B cell (primary cell): ENCODE results near the gene RTN4RL2. TPM values are rescaled to one million over a fixed set of nuclear protein-coding genes. Genes with fewer than 3 reads are reported as not detected.
A peak's percentile ranks its signal among the peaks of the same experiment; 100 is the strongest.

Source experiments
- ATAC-seq: fragments of 200-7000 bp; cut with Tn5 transposase; one replicate; pipeline ENCODE4 v1.10.0; 2021; ENCODE audit warnings: low read depth, mild to moderate bottlenecking, moderate number of reproducible peaks, moderate library complexity
- CTCF ChIA-PET: fragments of 350-600 bp; sonication (Branson Sonifier 250); formaldehyde crosslinking; loops from one replicate; lab custom pipeline; 2021; ENCODE audit warnings: antibody characterized with exemption, inconsistent platforms; lab: Charles Lee
- POLR2A ChIA-PET: fragments of 350-600 bp; sonication (Branson Sonifier 250); formaldehyde crosslinking; loops from one replicate; lab custom pipeline; 2021; ENCODE audit warnings: antibody characterized with exemption; lab: Charles Lee
- DNase-seq: peaks from one replicate; pipeline ENCODE4 v3.0.0; 2013
- H2AFZ ChIP-seq: 2 replicates; pipeline ENCODE4 v1.6.1; 2012; ENCODE audit warnings: mild to moderate bottlenecking, low read depth, low read length; ENCODE audit not compliant: insufficient read depth, poor library complexity, severe bottlenecking
- H3K27ac ChIP-seq, 2 donors: 1 replicate in 1 of 2; 2 replicates in 1 of 2; pipeline ENCODE4 v1.5.1; 2012 to 2013; ENCODE audit warnings: low read length in 2 of 2, mild to moderate bottlenecking in 2 of 2, moderate library complexity in 1 of 2
- H3K27me3 ChIP-seq, 4 experiments: fragments of 200-600 bp in 1 of 4; sonication (generic) in 1 of 4; replicated peaks in 1 of 4; 1 replicate in 2 of 4; 2 replicates in 2 of 4; pipeline versions ENCODE4 v1.6.1 to v1.7.0; 2013 to 2016; ENCODE audit warnings: low read length in 3 of 4, mild to moderate bottlenecking in 2 of 4, mixed read lengths in 1 of 4, moderate library complexity in 1 of 4; ENCODE audit not compliant: insufficient read depth in 4 of 4, control insufficient read depth in 3 of 4; ENCODE audit errors: control extremely low read depth in 1 of 4
- H3K36me3 ChIP-seq, 2 experiments: replicated peaks in 1 of 2; 1 replicate in 1 of 2; 2 replicates in 1 of 2; pipeline versions ENCODE4 v1.6.1 to v1.7.1; 2013; ENCODE audit warnings: low read length in 1 of 2; ENCODE audit not compliant: insufficient read depth in 2 of 2, control insufficient read depth in 1 of 2; ENCODE audit errors: control extremely low read depth in 1 of 2, extremely low read depth in 1 of 2
- H3K4me1 ChIP-seq, 2 donors: fragments of 200-600 bp in 1 of 2; sonication (generic) in 1 of 2; 1 replicate in 1 of 2; 2 replicates in 1 of 2; pipeline versions ENCODE4 v1.5.1 to v1.6.1; 2013 to 2017; ENCODE audit warnings: low read length in 2 of 2; ENCODE audit not compliant: control insufficient read depth in 2 of 2, insufficient read depth in 2 of 2
- H3K4me2 ChIP-seq: replicated peaks from 2 replicates; pipeline ENCODE3; 2012; ENCODE audit warnings: mild to moderate bottlenecking, low read depth, low read length; ENCODE audit not compliant: poor library complexity, severe bottlenecking
- H3K4me3 ChIP-seq, 5 experiments: fragments of 200-600 bp in 1 of 5; sonication (generic) in 1 of 5; 1 replicate in 3 of 5; 2 replicates in 2 of 5; pipeline versions ENCODE4 v1.5.1 to v1.7.0; 2011 to 2016; ENCODE audit warnings: low read length in 4 of 5, mild to moderate bottlenecking in 4 of 5, low read depth in 2 of 5, control low read depth in 1 of 5, moderate library complexity in 1 of 5; ENCODE audit not compliant: insufficient read depth in 1 of 5; ENCODE audit errors: control extremely low read depth in 1 of 5, extremely low read depth in 1 of 5
- H3K79me2 ChIP-seq: fragments of 200-600 bp; sonication (generic); one replicate; pipeline ENCODE4 v1.6.0; 2016; ENCODE audit warnings: low read length; ENCODE audit not compliant: control insufficient read depth, insufficient read depth
- H3K9ac ChIP-seq: fragments of 200-600 bp; sonication (generic); 2 replicates; pipeline ENCODE4 v1.6.1; 2017; ENCODE audit warnings: mild to moderate bottlenecking, low read length, moderate library complexity
- H3K9me3 ChIP-seq, 3 donors: one replicate each; pipeline versions ENCODE4 v1.6.1 to v1.7.1; 2013; ENCODE audit warnings: low read length in 2 of 3; ENCODE audit not compliant: control insufficient read depth in 2 of 3, insufficient read depth in 1 of 3; ENCODE audit errors: control extremely low read depth in 1 of 3
- H4K20me1 ChIP-seq: 2 replicates; pipeline ENCODE4 v1.6.0; 2012; ENCODE audit warnings: mild to moderate bottlenecking, low read length; ENCODE audit not compliant: insufficient read depth, control insufficient read depth, poor library complexity, severe bottlenecking
- H3K27ac Mint-ChIP-seq: one replicate; pipeline ENCODE4 v1.8.0; 2021; ENCODE audit warnings: mixed read lengths
- H3K27me3 Mint-ChIP-seq: one replicate; pipeline ENCODE4 v1.8.0; 2021; ENCODE audit warnings: mixed read lengths
- H3K4me1 Mint-ChIP-seq: one replicate; pipeline ENCODE4 v1.8.0; 2021; ENCODE audit warnings: mixed read lengths
- H3K4me3 Mint-ChIP-seq: one replicate; pipeline ENCODE4 v1.8.0; 2021; ENCODE audit warnings: mixed read lengths
- H3K9me3 Mint-ChIP-seq: one replicate; pipeline ENCODE4 v1.8.0; 2022; ENCODE audit warnings: mixed read lengths; ENCODE audit not compliant: insufficient read depth
- EZH2 ChIP-seq: IDR thresholded peaks from 2 replicates; pipeline ENCODE4 v1.6.1; 2012; ENCODE audit warnings: borderline replicate concordance, low read depth, mild to moderate bottlenecking, moderate library complexity, low read length; ENCODE audit not compliant: insufficient read depth, poor library complexity, severe bottlenecking
- WGBS: methylation state at CpG from one replicate; pipeline ENCODE4 v1.1.5; 2013; ENCODE audit warnings: missing lambda C conversion rate; ENCODE audit not compliant: insufficient coverage; 5-methylcytosine and 5-hydroxymethylcytosine counted together
- intact Hi-C: fragments of 100-400 bp; cut with micrococcal nuclease; formaldehyde crosslinking; loops from one replicate; pipeline ENCODE4 v1.10.0; 2022
- polyA plus RNA-seq: library from polyadenylated mRNA; depleted of rRNA; stranded (reverse); fragments of >200 nt; gene quantifications from 2 replicates; pipeline ENCODE4 v1.2.3, GENCODE V29; 2012
- total RNA-seq, 2 donors: library from RNA; stranded (reverse); fragments of 120-200 nt in 1 of 2; gene quantifications; 1 replicate in 1 of 2; 2 replicates in 1 of 2; pipeline versions ENCODE4 v1.2.3 to v1.2.4, GENCODE V29; 2013 to 2022
- TF ChIP-seq, protein P1 (sequence below): fragments of 200-600 bp; IDR thresholded peaks from one replicate; pipeline ENCODE4 v1.8.0; 2022; ENCODE audit warnings: antibody characterized with exemption, mild to moderate bottlenecking

Gene RTN4RL2
- total and polyA plus RNA-seq, 2 donors (not counting 1 experiment from before 2014, with no cell fraction given), result 0.12 to 0.13 TPM

DNA sequence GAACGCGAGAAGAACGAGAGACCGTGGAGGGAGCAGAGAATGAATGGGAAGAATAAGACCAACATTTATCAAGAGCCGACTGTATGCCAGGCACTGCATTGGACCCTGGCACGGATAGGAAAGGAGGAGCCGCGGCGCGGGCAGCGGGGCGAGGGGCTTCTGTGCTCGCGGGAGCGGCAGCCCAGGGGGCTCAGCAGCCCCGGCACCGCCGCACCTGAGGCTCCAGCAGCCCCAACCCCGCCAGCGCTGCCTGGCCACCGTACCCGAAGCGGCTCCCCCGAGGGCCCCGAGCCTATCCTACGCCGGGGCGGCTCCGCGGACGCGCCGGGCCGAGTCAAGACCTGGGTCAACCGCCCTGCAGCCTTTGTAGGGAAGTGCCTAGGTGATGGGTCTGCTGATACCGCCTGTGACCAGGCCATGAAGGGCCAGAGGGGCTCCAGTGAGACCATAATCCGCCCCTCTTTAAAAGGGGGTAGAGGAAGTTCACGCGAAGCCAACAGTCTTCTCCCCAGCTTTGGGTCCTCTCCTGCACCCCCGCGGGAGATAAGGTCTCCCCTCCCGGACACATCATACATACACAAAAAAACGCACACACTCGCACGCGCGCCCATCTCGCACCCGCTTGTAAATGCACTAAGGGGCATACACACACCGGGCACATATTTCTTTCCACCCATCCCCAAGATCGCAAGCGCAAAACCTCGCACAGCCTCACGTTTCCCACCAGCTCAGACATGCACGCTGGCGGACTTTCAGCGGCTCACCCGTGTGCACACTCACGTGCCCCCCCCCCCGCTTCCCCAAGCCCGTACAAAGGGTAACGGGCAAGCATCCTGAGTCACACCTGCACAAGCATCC, 935 bp upstream of the RTN4RL2 start:
- Mint-ChIP-seq H3K4me3 (peak overlapping the region; percentile 92), H3K4me1 (peaks cover 29% of the 10 kb centered on the region), H3K27ac (peak overlapping the region; percentile 23), H3K9me3 (no peaks in the 10 kb centered on the region), H3K27me3 (peaks cover 43% of the 10 kb centered on the region)
- TF ChIP-seq, protein P1, sequence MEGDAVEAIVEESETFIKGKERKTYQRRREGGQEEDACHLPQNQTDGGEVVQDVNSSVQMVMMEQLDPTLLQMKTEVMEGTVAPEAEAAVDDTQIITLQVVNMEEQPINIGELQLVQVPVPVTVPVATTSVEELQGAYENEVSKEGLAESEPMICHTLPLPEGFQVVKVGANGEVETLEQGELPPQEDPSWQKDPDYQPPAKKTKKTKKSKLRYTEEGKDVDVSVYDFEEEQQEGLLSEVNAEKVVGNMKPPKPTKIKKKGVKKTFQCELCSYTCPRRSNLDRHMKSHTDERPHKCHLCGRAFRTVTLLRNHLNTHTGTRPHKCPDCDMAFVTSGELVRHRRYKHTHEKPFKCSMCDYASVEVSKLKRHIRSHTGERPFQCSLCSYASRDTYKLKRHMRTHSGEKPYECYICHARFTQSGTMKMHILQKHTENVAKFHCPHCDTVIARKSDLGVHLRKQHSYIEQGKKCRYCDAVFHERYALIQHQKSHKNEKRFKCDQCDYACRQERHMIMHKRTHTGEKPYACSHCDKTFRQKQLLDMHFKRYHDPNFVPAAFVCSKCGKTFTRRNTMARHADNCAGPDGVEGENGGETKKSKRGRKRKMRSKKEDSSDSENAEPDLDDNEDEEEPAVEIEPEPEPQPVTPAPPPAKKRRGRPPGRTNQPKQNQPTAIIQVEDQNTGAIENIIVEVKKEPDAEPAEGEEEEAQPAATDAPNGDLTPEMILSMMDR, result no peak
- peak; percentile 93 for TF ChIP-seq EZH2
- WGBS, result 1% methylated on average over 59 of the region's 62 CpGs
- peaks cover 37 to 41% of the 10 kb centered on the region in 2 donors for H3K4me1 ChIP-seq
- peak overlapping the region; percentile 75 for H2AFZ ChIP-seq
- peak; percentile 21 for ATAC-seq
- H3K27me3 ChIP-seq, result peaks cover 0 to 51% (median 28%) of the 10 kb centered on the region in 4 experiments
- peak overlapping the region; percentile 95 for H3K4me2 ChIP-seq
- H3K27ac ChIP-seq, result no peak overlapping the region
- peak overlapping the region; percentile 62 for H3K9ac ChIP-seq
- H3K4me3 ChIP-seq, result peak overlapping the region; percentile 14 to 63 (median 51)
- ChIA-PET CTCF (interaction anchor here (0.6 to 9.6 kb wide), 32 partner anchors 10 to 1066 kb away, joined by 3 to 348 read pairs (median 14); partner anchors contain the start of genes SLC43A1, SLC43A3, SSRP1 and TIMM10), POLR2A (interaction anchor here (0.6 to 0.7 kb wide), 3 partner anchors 69 to 196 kb away, joined by 3 to 6 read pairs (median 4); no protein-coding TSS in a partner anchor)
- DNase-seq, result peak; percentile 64
- H4K20me1 ChIP-seq, result peaks cover 12% of the 10 kb centered on the region
- intact Hi-C loops, result loop anchor here (5.0 kb wide), 1 partner anchor 33 kb away; no protein-coding TSS in a partner anchor
- peaks cover 0 to 16% (median 0%) of the 10 kb centered on the region in 3 donors for H3K9me3 ChIP-seq
- H3K79me2 ChIP-seq, result no peaks in the 10 kb centered on the region
- H3K36me3 ChIP-seq, result no peaks in the 10 kb centered on the region
